H9 (cell line): ENCODE data around the gene OBSL1. TPM values are rescaled to one million over a fixed set of nuclear protein-coding genes. Genes with fewer than 3 reads are reported as not detected.

ENCODE experiments used
- DNase-seq: peaks from one replicate; pipeline ENCODE4 v3.0.0-alpha.2; 2017
- H2AFZ ChIP-seq: one replicate; pipeline ENCODE4 v1.6.1; 2013; ENCODE audit warnings: mild to moderate bottlenecking, low read length, control low read depth, moderate library complexity
- H2AK5ac ChIP-seq: 2 replicates; pipeline ENCODE4 v1.6.1; 2013; ENCODE audit warnings: low read length, control low read depth, mixed read lengths; ENCODE audit not compliant: insufficient read length
- H2BK120ac ChIP-seq: one replicate; pipeline ENCODE4 v1.6.1; 2013; ENCODE audit warnings: low read depth, mild to moderate bottlenecking, low read length, control low read depth, inconsistent platforms; ENCODE audit not compliant: poor library complexity, severe bottlenecking
- H2BK12ac ChIP-seq: 2 replicates; pipeline ENCODE4 v1.6.1; 2013; ENCODE audit warnings: low read length, control low read depth, mixed read lengths, low read depth; ENCODE audit not compliant: insufficient read length
- H2BK15ac ChIP-seq: 2 replicates; pipeline ENCODE4 v1.6.1; 2013; ENCODE audit warnings: low read depth, low read length, control low read depth
- H2BK20ac ChIP-seq: one replicate; pipeline ENCODE4 v1.6.1; 2013; ENCODE audit warnings: low read depth, mild to moderate bottlenecking, low read length, control low read depth, inconsistent platforms; ENCODE audit not compliant: poor library complexity, severe bottlenecking
- H2BK5ac ChIP-seq: 2 replicates; pipeline ENCODE4 v1.6.1; 2013; ENCODE audit warnings: low read length, control low read depth, mixed read lengths; ENCODE audit not compliant: insufficient read length
- H3K14ac ChIP-seq: 2 replicates; pipeline ENCODE4 v1.6.1; 2013; ENCODE audit warnings: low read length, control low read depth; ENCODE audit not compliant: insufficient read depth
- H3K18ac ChIP-seq: 2 replicates; pipeline ENCODE4 v1.6.1; 2013; ENCODE audit warnings: low read depth, mild to moderate bottlenecking, mixed read lengths, low read length, control low read depth; ENCODE audit not compliant: insufficient read length
- H3K23ac ChIP-seq: 2 replicates; pipeline ENCODE4 v1.6.1; 2013; ENCODE audit warnings: low read length, control low read depth, mixed read lengths, low read depth; ENCODE audit not compliant: insufficient read length
- H3K23me2 ChIP-seq: 2 replicates; pipeline ENCODE4 v1.6.1; 2013; ENCODE audit warnings: low read depth, mild to moderate bottlenecking, mixed read lengths, low read length, control low read depth; ENCODE audit not compliant: insufficient read length, poor library complexity, severe bottlenecking
- H3K27ac ChIP-seq: 2 replicates; pipeline ENCODE4 v1.5.1; 2013; ENCODE audit warnings: low read length, control low read depth, mixed read lengths, low read depth; ENCODE audit not compliant: insufficient read length
- H3K27me3 ChIP-seq: 2 replicates; pipeline ENCODE4 v1.6.1; 2013; ENCODE audit warnings: low read length, control low read depth, inconsistent platforms; ENCODE audit not compliant: insufficient read depth
- H3K4ac ChIP-seq: 2 replicates; pipeline ENCODE4 v1.6.1; 2013; ENCODE audit warnings: low read depth, mild to moderate bottlenecking, control low read depth, inconsistent platforms, low read length, moderate library complexity
- H3K4me1 ChIP-seq: 2 replicates; pipeline ENCODE4 v1.6.1; 2013; ENCODE audit warnings: low read length, control low read depth, inconsistent platforms; ENCODE audit not compliant: insufficient read depth
- H3K4me2 ChIP-seq: 2 replicates; pipeline ENCODE4 v1.6.1; 2013; ENCODE audit warnings: low read length, control low read depth, mixed read lengths; ENCODE audit not compliant: insufficient read length, insufficient read depth
- H3K56ac ChIP-seq: 2 replicates; pipeline ENCODE4 v1.6.1; 2013; ENCODE audit warnings: low read depth, mild to moderate bottlenecking, mixed read lengths, low read length, control low read depth; ENCODE audit not compliant: insufficient read length
- H3K79me1 ChIP-seq: 2 replicates; pipeline ENCODE4 v1.6.1; 2013; ENCODE audit warnings: low read depth, mild to moderate bottlenecking, moderate library complexity, low read length, control low read depth, inconsistent platforms; ENCODE audit not compliant: insufficient read depth, poor library complexity, severe bottlenecking
- H3K79me2 ChIP-seq: 2 replicates; pipeline ENCODE4 v1.6.1; 2013; ENCODE audit warnings: low read length, control low read depth, inconsistent platforms; ENCODE audit not compliant: insufficient read depth
- H3K9ac ChIP-seq: 2 replicates; pipeline ENCODE4 v1.6.1; 2013; ENCODE audit warnings: low read length, control low read depth, mixed read lengths; ENCODE audit not compliant: insufficient read length; ENCODE audit errors: extremely low read depth
- H3K9me3 ChIP-seq: one replicate; pipeline ENCODE4 v1.6.1; 2013; ENCODE audit warnings: low read depth, low read length, inconsistent platforms; ENCODE audit not compliant: control insufficient read depth
- H3T11ph ChIP-seq: one replicate; pipeline ENCODE4 v1.6.1; 2013; ENCODE audit warnings: mild to moderate bottlenecking, low read length, control low read depth, inconsistent platforms
- H4K20me1 ChIP-seq: one replicate; pipeline ENCODE4 v1.6.1; 2013; ENCODE audit not compliant: control insufficient read depth, insufficient read length, insufficient read depth
- H4K5ac ChIP-seq: 2 replicates; pipeline ENCODE4 v1.6.1; 2013; ENCODE audit warnings: low read depth, mild to moderate bottlenecking, mixed read lengths, low read length, control low read depth; ENCODE audit not compliant: insufficient read length
- H4K8ac ChIP-seq: replicated peaks from 2 replicates; pipeline ENCODE4 v1.6.1; 2013; ENCODE audit warnings: low read length, control low read depth, mixed read lengths, low read depth; ENCODE audit not compliant: insufficient read length
- H4K91ac ChIP-seq: 2 replicates; pipeline ENCODE4 v1.6.1; 2013; ENCODE audit warnings: low read depth, mild to moderate bottlenecking, moderate library complexity, mixed read lengths, low read length, control low read depth; ENCODE audit not compliant: insufficient read length
- H3K27ac Mint-ChIP-seq, 3 experiments: 2 replicates in 2 of 3; 3 replicates in 1 of 3; pipeline ENCODE4 v1.8.0; 2020 to 2021; ENCODE audit warnings: mixed read lengths in 3 of 3, mild to moderate bottlenecking in 1 of 3, moderate library complexity in 1 of 3
- H3K27me3 Mint-ChIP-seq: 2 replicates; pipeline ENCODE4 v1.8.0; 2021; ENCODE audit warnings: low read depth, mild to moderate bottlenecking, moderate library complexity, mixed read lengths
- H3K36me3 Mint-ChIP-seq, 3 experiments: 2 replicates in 2 of 3; 3 replicates in 1 of 3; pipeline ENCODE4 v1.8.0; 2020 to 2021; ENCODE audit warnings: low read depth in 3 of 3, mixed read lengths in 3 of 3; ENCODE audit not compliant: insufficient read depth in 1 of 3
- H3K4me1 Mint-ChIP-seq, 2 experiments: 2 replicates each; pipeline ENCODE4 v1.8.0; 2020; ENCODE audit warnings: mixed read lengths in 2 of 2
- H3K4me3 Mint-ChIP-seq, 2 experiments: 2 replicates in 1 of 2; 3 replicates in 1 of 2; pipeline ENCODE4 v1.8.0; 2020 to 2021; ENCODE audit warnings: mild to moderate bottlenecking in 2 of 2, mixed read lengths in 2 of 2, moderate library complexity in 1 of 2
- H3K9me3 Mint-ChIP-seq, 2 experiments: 2 replicates in 1 of 2; 3 replicates in 1 of 2; pipeline ENCODE4 v1.8.0; 2020; ENCODE audit warnings: mild to moderate bottlenecking in 2 of 2, mixed read lengths in 2 of 2, moderate library complexity in 1 of 2
- CTCF ChIP-seq: fragments of 200-600 bp; sonication (generic); conservative IDR thresholded peaks from 3 replicates; pipeline ENCODE4 v1.8.0; 2021; ENCODE audit warnings: antibody characterized with exemption, mild to moderate bottlenecking
- WGBS: extraction: QIAGEN DNeasy Blood & Tissue Kit; methylation state at CpG from one replicate; pipeline ENCODE4 v1.1.7; 2013; ENCODE audit warnings: missing lambda C conversion rate, low lambda C conversion rate, mixed read lengths; ENCODE audit not compliant: insufficient read length; ENCODE audit errors: extremely low coverage; 5-methylcytosine and 5-hydroxymethylcytosine counted together
- total RNA-seq: library from RNA; stranded (reverse); gene quantifications from 2 replicates; pipeline ENCODE4 v1.2.1, GENCODE V29; 2021

The OBSL1 gene
- total RNA-seq, 1 experiment from 2014 or later: 140 TPM

- no peak overlapping the region for H3K27ac Mint-ChIP-seq
Observed at GRCh38 chr2:219512524-219513216, 58.7 kb downstream of the OBSL1 start.

More at GRCh38 chr2:219512524-219513216, 58.7 kb downstream of the OBSL1 start:
- Histone ChIP-seq H4K8ac (no peak overlapping the region), H3K56ac (no peak overlapping the region), H3K23ac (no peak overlapping the region), H2BK20ac (no peak overlapping the region), H3K79me1 (no peaks in the 10 kb centered on the region), H3K9ac (no peak overlapping the region), H4K5ac (no peak overlapping the region), H3K79me2 (no peaks in the 10 kb centered on the region), H3K27me3 (peaks cover 14% of the 10 kb centered on the region; the same call in 1 of the 2 replicates), H3K4me1 (peaks cover 11% of the 10 kb centered on the region; the same call in 1 of the 2 replicates), H2BK12ac (no peak overlapping the region), H2AFZ (no peak overlapping the region), H3K4me2 (no peak overlapping the region), H3K14ac (no peak overlapping the region), H4K91ac (no peak overlapping the region), H3K9me3 (no peaks in the 10 kb centered on the region), H3K27ac (no peak overlapping the region), H3T11ph (no peak overlapping the region), H2BK120ac (no peak overlapping the region), H4K20me1 (peaks cover 3% of the 10 kb centered on the region), H3K4ac (no peak overlapping the region), H3K23me2 (peaks cover 4% of the 10 kb centered on the region), H3K18ac (no peak overlapping the region), H2BK5ac (no peak overlapping the region), H2BK15ac (no peak overlapping the region), H2AK5ac (no peak overlapping the region)
- H3K27me3 Mint-ChIP-seq: peaks cover 76% of the 10 kb centered on the region
- H3K4me1 Mint-ChIP-seq: peaks cover 50 to 72% of the 10 kb centered on the region in 2 experiments
- no peaks in the 10 kb centered on the region; a peak in 3 of 5 replicates for H3K9me3 Mint-ChIP-seq
- no peak overlapping the region for H3K4me3 Mint-ChIP-seq
- TF ChIP-seq CTCF: no peak
- no peak for DNase-seq
- no CpG with 5 or more reads among the region's 16 CpGs for WGBS
- no peaks in the 10 kb centered on the region; a peak in 1 of 7 replicates for H3K36me3 Mint-ChIP-seq
